NCI-H187 treated with DMSO at 0.1 percent for 48 hours (cell line): ENCODE measurements around the gene JMJD6.
"Not testable (repeated sequence)": the region's sequence is repeated elsewhere in the genome, so short reads cannot be mapped to it uniquely, and the experiment has no call there.

Experiments
- DNase-seq: peaks from one replicate; lab custom pipeline; 2025; lab: John Stamatoyannopoulos, UW

The JMJD6 gene

DNA sequence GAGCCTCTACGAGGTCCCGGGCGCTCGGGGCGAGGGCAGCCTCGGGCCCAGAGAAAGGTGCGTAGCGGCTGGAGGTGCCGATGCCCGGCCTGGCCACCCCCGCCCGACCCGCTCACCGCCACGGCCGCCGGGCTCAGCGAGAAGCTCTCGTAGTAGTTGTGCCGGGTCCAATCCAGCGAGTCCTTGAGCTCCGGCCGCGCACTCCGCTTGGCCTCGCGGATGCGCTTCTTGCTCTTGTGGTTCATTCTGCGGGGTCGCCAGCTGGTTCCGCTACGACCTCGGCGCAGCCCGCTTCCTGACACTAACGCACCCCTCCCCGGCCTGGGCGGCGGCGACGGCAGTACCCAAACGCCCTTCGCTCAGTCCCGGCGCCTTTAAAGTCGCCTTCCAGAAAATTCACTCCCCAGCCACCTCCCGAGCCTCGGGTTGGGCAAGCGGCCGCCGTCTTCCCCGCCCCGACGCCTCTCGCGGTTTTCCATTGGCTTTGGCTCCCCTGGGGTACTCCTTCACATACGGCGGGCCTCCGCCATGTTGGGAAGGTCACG, at the start of gene JMJD6:
JMJD6 (minus strand) TSS at position 376 of the 545 bp plus-strand sequence; CDS start at position 245, 131 bp downstream.
- peak; percentile 83 for DNase-seq

DNA sequence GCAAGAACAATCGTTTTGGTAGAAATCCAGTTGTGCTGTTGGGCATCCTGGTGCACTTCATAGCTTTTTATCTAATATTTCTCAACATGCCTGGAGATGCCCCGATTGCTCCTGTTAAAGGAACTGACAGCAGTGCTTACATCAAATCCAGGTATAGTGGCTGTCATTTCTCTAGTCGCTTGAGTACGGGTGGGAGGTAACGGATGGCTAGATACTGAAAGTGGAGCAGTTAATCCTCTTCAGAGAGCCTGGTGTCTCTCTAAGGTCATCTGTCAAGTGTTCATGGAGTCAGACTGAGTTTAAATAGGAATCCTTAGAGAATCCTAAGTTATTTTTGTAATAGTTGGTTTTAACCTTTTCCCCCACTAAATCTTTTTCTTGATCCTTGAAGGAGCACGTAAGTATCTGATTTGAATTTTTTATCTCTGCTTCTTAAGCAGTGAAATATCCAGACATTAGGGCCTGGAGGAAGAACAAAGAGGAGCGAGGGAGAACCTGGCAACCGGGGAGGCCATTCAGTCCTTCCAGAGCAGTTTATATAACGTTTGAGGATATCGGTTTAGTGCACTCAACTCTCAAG, 48.7 kb upstream of the JMJD6 start:
- no peak for DNase-seq

DNA sequence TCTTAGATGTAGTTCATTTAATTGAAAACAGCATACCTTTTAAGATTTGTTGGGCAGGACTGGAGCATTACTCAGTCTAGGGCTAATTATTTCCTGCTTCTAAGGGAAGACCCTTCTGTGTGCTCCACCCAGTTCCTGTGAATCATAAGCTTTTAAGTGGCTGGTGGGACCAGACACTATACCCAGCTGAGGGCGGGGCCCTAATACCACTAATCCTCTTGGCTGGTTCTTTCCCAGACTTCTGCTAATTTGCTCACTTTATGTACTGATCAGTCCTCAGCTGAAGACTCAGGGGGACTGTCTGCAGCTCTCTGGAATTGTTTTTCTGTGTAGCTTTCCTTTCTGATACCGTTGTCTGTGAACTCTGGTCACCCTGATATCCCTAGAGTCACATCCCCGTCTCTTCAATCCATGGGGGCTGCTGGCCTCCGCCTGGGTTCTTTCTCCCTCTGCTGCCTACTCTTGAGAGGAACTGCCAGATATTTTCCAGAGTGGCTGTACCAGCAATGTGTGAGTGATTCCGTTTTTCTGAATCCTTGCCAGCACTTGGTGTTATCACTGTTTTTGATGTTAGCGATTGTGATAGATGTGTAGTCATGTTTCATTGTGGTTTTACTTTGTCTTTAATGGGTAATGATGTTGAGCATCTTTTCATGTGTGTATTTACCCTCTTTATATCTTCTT, 46.6 kb upstream of the JMJD6 start:
- DNase-seq: no peak

DNA sequence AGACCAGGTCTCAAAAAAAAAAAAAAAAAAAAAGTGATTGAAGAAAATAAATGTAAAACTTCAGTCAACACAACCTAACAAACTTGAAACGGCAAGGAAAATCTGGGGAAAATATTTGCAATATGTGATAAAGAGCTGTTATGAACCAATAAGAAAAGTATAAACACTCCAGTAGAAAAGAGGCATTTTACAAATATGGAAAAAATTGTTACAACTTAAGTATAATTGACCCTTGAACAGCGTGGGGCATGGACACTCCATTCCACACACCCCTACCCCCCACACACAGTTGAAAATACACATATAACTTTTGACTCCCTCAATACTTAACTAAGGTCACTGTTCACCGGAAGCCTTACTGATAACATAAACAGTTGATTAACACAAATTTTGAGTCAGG, 32.2 kb upstream of the JMJD6 start:
- no peak for DNase-seq

DNA sequence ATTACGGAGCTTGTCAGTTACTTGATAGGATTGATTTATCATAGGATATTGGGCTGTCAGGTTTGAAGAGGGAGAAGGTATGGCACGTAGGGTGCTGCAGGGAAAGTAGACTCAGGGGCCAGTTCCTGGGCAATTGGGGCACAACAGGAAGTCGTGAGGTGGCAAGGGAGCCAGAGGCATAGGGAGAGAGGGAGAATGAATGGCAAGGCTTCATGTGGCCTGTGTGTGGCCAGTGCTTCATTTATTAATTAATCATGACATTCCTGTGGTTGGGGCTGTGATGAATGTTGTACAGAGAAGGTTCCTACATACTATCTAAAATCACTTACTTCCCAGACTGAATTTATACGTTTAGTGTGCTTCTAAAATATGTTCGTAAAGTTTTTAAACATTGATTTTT, 30.9 kb upstream of the JMJD6 start:
- DNase-seq: no peak

DNA sequence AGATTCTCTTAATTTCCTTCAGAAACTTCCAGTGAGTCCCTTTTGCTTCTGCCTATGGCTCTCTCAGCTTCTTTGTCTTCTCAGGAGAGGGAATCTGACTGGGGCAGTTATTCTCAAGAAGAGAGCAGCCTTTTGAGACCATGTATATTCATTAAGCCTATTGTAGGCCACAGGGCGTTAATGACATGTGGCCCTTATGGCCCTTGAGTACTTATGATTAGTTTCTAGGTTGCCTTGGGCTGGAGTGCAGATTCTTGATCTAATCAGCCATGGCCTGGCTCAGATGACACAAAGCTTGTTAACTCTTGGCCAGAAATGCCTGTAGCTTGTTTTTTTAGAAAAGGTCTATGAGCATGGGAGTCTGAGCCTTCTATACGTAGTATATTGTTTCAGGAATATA, 28.9 kb upstream of the JMJD6 start:
- no peak for DNase-seq

DNA sequence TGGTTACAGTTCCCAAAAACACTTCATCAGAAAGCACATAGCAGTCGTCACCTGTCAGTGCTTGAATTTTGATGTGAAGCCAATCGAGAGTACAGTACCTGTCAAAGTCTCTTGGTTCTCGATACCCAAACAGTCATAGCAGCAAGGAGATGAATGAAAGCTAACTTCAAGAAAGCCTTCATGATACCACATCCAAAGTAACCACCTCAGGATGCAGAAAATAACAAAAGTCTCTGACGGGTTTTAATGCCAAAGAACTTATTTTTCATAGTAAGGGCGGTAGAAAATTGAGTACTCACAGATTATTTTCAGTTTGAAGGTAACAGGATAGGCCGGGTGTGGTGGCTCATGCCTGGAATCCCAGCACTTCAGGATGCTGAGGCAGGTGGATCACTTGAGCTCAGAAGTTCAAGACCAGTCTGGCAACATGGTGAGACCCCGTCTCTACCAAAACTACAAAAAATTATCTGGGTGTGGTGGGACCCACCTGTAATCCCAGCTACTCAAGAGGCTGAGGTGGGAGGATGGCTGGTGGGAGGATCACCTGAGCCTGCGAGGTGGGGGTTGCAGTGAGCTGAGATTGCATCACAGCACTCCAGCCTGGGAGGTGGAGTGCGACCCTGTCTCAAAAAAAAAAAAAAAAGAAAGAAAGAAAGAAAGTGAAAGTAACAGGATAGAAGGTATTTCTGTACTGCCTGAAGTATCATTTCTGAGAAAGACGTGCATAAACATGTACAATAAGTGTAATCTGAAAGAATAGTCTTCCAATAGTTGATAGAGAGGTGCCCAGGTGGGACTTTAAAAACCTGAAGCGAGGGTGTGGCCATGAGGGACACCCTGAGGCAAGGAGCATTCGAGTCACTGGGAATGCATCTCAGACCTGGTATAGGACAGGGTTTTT, 26.9 kb upstream of the JMJD6 start:
- no peak for DNase-seq

DNA sequence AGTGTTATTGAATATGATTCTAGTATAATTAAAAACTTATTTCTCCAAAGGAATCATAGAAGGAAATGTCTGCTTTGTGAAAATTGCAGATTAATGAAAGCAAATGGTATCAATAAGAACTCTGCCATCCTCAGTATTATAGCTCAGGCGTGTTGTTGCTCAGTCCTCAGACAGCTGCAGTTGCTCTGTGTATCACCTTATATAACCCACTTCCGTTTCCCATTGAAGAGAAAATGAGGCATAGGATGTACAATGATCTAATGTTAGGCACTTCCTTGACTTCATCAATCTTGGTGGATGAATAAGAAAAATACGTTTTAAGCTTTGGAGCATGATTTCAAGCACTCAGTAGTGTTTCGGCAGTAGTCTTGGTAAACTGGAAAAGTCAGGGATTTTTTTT, 25.6 kb upstream of the JMJD6 start:
- DNase-seq: no peak

DNA sequence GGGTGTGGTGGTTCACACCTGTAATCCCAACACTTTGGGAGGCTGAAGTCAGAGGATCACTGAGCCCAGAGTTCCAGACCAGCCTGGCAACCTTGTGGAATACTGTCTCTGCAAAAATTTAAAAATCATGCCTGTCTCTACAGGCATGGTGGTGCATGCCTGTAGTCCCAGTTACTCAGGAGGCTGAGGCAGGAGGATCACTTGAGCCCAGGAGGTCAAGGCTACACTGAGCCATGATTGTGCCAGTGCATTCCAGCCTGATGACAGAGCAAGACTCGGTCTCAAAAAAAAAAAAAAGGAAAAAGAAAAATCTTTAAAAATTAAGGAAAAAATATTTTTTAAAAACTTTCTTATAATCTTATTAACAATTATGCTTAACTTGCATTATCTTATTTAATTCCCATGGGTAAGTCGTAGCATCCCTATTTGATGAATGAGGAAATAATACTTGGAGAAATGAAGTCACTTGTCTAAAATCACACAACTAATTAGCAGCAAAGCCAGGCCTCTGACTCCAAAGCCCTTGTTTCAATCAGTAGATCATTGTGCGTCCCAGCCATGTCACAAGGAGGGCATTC, 25.1 kb upstream of the JMJD6 start:
- DNase-seq: no peak

DNA sequence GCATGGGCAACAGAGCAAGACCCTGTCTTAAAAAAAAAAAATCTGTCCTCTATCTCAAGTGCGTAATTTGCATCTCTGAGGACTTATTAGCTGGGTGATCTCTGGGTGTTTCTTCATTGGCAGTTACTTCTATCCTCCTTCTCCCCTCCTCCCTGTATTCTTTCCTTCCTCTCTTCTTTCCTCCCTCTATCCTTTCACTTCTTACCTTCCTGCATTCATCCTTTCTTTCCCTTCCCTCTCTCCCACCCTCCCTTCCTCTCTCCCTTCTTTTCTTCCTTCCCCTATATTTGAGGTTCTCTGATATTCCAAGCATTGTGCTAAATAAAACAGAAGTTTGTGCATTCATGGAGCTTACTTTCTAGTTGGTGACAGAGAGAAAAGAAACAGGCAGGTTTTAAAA, 22.3 kb upstream of the JMJD6 start:
- no peak for DNase-seq

DNA sequence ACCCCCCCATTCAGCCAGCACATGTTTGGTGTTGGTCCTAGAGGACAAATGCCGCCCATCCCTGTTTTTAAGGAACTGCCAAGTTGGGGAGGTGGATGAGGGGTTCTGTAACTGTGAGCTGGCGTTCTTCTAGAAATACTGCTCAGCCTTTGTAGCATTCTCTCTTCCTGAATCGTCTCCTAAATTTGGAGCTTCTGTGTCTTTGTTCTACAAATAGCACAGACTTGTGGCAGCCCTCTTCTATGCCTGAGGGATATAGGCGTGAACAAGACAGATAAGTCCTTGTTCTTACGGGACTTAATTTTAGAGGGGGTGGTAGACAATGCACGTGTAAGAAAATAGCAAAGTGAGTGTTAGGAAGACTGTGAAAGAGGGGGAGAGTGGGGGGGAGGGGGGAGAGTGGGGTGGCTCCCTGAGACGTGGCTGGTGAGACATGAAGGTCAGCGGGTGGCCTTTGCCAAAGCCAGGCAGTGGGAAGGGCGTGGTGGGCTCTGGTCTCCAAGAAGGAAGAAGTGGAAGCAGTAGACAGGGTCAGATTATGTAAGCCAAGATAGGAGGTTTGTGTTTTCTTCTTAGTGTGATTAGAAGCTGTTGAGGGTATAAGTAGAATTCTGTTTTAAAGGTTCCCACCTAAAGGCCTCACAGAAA, 21.4 kb upstream of the JMJD6 start:
- DNase-seq: no peak

DNA sequence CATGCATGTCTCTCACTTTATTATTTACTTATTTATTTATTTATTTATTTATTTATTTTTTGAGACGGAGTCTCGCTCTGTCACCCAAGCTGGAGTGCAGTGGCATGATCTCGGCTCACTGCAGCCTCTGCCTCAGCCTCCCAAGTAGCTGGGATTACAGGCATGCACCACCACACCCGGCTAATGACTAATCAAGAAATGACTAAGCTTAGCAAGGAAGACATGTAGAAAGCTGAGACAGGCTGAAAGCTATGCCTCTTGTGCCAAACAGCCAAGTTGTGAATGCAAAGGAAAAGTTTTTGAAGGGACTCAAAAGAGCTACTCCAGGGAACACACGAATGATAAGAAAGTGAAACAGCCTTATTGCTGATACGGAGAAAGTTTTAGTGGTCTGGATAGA, 19.4 kb upstream of the JMJD6 start:
- not testable (repeated sequence) for DNase-seq

DNA sequence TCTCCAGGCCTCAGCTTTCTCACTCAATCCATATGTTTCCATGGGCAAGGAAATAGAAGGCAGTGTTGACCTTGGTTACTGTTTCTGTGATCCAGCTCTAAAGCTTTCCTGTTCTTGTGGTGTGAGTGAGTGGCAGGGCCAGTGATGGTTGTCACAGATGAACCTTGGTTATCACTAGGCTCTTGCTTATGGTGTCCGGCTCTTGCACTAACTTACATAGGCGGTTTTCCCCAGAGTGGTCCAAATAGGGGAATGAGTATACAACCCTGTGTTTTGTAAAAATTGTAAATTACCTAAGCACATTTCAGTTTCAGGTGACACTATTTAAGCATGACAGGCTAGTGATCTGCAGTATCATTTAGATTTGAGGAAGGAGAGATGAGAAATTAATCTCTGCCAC, 18.3 kb upstream of the JMJD6 start:
- no peak for DNase-seq

DNA sequence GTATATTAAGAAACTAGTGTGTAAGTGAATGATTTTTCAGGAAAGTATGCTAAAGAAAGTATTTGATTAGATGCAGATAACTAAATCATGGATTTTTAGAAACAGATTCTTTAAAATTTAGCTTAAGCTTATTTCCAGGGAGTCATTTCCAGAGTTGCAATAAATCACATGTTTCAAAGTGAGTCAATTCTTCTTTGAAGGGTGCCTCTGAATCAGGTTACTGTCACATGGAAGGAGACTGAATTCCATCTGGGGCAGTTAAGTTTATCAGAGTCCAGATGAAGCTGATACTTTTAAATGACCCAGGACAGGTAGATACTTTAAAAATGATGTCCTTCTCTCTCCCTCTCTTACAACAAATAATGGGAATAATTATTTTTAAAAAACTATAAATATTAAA, 16.6 kb upstream of the JMJD6 start:
- DNase-seq: no peak

DNA sequence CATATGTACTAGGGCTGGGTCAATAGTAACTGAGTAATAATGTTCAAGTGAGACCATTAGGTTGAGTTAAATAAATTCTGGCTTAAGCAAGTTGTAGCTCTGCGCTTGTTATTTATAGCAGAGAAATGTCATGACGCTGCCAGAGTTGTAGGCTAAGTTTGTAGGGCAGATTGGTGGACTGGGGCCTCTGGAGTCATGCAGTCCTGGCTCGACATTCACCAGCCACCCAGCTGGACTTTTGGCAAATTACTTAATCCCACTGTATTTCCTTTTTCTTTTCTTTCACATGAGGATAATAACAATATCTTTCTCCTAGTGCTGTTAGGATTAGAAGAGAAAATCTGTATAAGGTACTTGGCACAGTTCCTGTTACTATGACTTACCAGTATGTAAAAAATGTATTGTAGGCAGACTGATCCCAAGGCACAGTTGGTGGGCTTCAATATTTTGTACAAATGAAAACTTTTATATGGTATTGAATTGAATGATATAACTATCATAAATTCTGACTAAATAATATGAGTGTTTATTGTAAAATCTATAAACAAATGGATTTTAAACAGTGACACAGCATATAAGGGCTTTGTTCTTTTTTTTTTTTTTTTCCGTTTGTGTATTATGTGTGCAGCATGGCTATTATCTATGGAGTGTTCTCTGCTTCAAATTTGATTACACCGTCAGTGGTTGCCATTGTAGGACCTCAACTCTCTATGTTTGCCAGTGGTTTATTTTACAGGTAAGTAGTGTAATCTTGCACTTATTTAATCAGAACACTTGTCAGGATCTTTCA, 14.1 kb upstream of the JMJD6 start:
- DNase-seq: no peak

DNA sequence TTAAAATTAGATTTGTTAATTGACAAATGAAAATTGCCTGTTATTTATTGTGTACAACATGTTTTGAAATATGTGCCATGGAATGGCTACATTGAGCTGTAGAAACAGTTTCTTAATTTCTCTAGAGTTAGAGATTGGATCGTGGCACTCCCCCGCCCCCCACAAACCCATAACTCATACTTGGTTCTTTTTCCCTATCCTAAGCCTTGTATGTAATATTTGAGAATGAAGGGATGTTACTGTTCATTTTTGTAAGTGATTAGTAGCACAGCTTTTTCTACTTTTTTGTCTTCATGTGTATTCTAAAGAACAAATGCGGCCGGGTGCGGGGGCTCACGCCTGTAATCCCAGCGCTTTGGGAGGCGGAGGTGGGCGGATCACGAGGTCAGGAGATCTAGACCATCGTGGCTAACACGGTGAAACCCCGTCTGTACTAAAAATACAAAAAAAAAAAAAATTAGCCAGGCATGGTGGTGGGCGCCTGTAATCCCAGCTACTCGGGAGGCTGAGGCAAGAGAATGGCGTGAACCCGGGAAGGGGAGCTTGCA, 13.2 kb upstream of the JMJD6 start:
- DNase-seq: not testable (repeated sequence)

DNA sequence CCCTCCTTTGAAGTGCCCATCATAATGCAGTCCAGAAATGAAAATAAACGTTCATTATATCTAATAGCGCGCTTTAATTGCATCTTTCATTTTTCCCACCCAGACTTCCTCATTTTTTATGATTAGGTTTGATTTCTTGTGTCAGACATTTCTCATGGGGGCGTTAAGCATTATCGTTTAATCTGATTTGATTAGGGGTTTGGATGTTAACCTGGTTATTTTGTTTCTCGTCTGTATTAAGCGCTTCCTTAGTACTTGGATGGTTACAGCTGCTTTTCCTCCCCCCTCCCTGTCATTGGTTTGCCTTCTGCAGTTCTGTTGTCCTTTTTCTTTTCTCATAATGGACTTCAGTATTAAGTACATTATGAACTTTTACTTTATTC, 12.1 kb upstream of the JMJD6 start:
- no peak for DNase-seq

DNA sequence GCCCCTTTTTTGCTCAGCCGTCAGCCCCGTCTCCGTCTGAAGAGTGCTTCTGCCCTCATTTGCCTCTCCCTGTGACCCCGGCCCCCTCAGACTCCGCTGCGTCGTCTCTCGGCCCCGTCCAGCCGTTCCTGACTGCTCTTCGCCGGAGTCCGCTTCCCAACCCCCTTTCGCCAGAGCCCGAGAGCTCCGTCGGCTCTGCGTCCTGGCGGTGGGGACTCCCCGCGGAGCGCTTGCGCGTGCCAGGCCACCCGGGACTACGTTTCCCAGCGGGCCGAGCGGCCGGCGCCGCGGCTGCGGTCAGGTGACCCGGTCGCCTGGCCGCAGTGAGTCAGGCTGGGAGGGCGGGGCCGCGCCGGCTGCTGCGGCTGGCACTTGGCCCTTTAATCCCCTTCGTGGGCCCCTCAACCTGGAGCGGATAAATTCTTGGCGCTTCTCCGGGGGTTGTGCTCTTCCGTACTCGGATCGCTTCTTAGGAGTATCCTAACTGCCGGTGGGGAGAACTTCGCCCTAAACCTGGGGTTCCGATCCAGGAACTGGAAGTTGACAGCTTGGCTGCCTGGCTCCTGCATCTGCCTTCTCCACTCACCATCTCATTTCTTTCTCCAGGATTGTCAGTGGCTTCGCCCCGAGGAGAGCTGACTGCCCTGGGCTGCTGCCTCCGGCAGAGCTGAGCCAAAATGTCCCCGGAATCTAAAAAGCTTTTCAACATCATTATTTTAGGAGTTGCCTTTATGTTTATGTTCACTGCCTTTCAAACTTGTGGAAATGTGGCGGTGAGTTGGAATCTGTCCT, 11.5 kb upstream of the JMJD6 start, which contains the start of gene MFSD11:
MFSD11 (plus strand) TSS at position 444 of the 792 bp plus-strand sequence; CDS start at position 678, 234 bp downstream.
- no peak for DNase-seq

DNA sequence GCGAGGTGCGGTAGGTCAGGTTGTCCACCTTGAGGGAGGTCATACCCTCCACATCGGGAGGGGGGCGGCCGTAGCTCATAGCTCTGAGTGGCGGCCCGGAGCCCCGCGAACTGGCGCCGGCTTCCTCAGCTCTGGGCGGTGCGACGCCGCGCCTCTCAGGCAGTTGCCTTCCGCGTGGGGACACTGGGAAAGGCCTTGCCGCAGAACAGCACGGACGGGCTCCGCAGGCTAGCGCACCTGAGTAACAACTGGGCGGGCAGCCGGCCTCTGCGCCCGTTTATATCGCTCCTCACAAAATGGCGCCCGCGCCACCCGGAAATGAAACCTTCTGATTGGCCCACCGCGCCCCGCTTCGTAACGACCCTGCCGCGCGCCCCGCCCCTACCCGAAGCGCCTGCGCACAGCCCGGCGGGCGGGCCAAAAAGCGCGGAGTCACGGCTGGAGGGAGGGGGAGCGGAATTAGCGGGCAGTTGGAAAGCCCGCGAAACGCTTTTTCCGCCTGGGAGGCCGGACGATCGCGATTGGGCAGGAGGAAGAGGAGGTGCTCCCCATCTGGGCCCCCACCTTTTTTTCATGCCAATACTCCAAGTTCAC, 10.8 kb upstream of the JMJD6 start, which contains the start of gene SRSF2:
SRSF2 (minus strand) TSS at position 250 of the 594 bp plus-strand sequence; CDS start at position 79, 171 bp downstream.
- peak; percentile 90 for DNase-seq
